ENCODE results near the gene TMEM51.

GRCh38 chr1:15141935-15142539 is 11.5 kb upstream of the TMEM51 start:
- TF ChIP-seq CTCF (IDR thresholded peaks at IDR 0.05 in 2 of 3, conservative IDR thresholded peaks at IDR 0.05 in 1 of 3; ENCODE audit: control insufficient read depth in 2 of 3, extremely low read depth in 1 of 3, insufficient read depth in 1 of 3, low read depth in 3 of 3, low read length in 3 of 3) (no peak), TCF7 (IDR thresholded peaks at IDR 0.05; ENCODE audit: borderline replicate concordance) (no peak), ATF3 (IDR thresholded peaks at IDR 0.05; ENCODE audit: borderline replicate concordance, extremely low read depth, low read depth, low read length) (no peak), CEBPB (IDR thresholded peaks at IDR 0.05; ENCODE audit: borderline replicate concordance in 1 of 2, low read depth in 2 of 2, low read length in 2 of 2) (no peak), YY1 (IDR thresholded peaks at IDR 0.05; ENCODE audit: low read depth, low read length) (no peak), RFX5 (IDR thresholded peaks at IDR 0.05; ENCODE audit: low read depth, low read length) (no peak), POLR2A (IDR thresholded peaks at IDR 0.05; ENCODE audit: low read depth, low read length) (no peak), EP300 (IDR thresholded peaks at IDR 0.05; ENCODE audit: borderline replicate concordance in 1 of 2, control insufficient read depth in 1 of 2, low read depth in 2 of 2, low read length in 2 of 2) (no peak), POLR2AphosphoS5 (IDR thresholded peaks at IDR 0.05; ENCODE audit: low read length) (no peak)

All from GM12878 (cell line).